Muscle layer of duodenum (tissue), 2 donors: ENCODE data around the gene ZBTB42.

ENCODE experiments used
- H3K27ac ChIP-seq: one replicate; pipeline ENCODE4 v1.7.0; 2013; ENCODE audit warnings: mild to moderate bottlenecking, low read length
- H3K27me3 ChIP-seq: one replicate; pipeline ENCODE4 v1.7.0; 2013; ENCODE audit warnings: low read depth, mild to moderate bottlenecking, control low read depth, low read length
- H3K36me3 ChIP-seq, 2 donors: one replicate each; pipeline ENCODE4 v1.7.0; 2013; ENCODE audit warnings: low read length in 2 of 2, control low read depth in 1 of 2, mild to moderate bottlenecking in 1 of 2; ENCODE audit not compliant: insufficient read depth in 2 of 2, control insufficient read depth in 1 of 2
- H3K4me1 ChIP-seq, 2 donors: one replicate each; pipeline ENCODE4 v1.7.0; 2013; ENCODE audit warnings: low read length in 2 of 2, mild to moderate bottlenecking in 2 of 2, control low read depth in 1 of 2, moderate library complexity in 1 of 2; ENCODE audit not compliant: insufficient read depth in 2 of 2, control insufficient read depth in 1 of 2
- H3K4me3 ChIP-seq, 2 donors: one replicate each; pipeline ENCODE4 v1.7.0; 2013; ENCODE audit warnings: low read length in 2 of 2, low read depth in 1 of 2, mild to moderate bottlenecking in 1 of 2
- H3K9me3 ChIP-seq, 2 donors: one replicate each; pipeline ENCODE4 v1.7.0; 2013; ENCODE audit warnings: low read length in 2 of 2, control low read depth in 1 of 2, mild to moderate bottlenecking in 1 of 2; ENCODE audit not compliant: control insufficient read depth in 1 of 2
- donor health status: healthy.

Gene ZBTB42

DNA sequence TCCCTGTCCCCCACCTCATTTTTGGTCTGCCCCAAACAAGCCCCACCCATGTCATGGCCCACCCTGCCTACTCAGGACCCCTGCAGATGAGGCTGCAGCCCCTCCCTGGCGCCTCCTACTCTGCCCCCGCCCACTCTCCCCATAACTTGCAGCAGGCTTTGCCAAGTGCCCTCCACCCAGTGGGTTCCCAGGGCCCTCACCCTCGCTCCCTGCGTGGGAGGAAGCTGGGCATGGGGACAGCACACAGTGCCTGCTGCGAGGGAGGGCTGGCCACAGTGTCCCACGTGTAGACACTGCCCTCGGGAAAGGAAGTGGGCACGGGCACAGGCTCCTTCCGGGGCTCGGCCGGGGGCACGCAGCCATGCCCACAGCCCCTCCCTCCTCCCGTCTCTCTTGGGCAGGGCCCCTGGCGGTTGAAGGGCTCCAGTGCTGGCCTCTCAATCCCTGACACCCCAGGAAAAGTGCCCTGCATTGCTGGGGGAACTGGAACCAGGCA, 14.8 kb upstream of the ZBTB42 start:
- Histone ChIP-seq H3K27ac (no peak overlapping the region), H3K4me1 (peaks cover 0 to 37% of the 10 kb centered on the region in 2 donors), H3K9me3 (no peaks in the 10 kb centered on the region), H3K4me3 (no peak overlapping the region), H3K36me3 (peaks cover 6 to 10% of the 10 kb centered on the region in 2 donors), H3K27me3 (no peaks in the 10 kb centered on the region)

DNA sequence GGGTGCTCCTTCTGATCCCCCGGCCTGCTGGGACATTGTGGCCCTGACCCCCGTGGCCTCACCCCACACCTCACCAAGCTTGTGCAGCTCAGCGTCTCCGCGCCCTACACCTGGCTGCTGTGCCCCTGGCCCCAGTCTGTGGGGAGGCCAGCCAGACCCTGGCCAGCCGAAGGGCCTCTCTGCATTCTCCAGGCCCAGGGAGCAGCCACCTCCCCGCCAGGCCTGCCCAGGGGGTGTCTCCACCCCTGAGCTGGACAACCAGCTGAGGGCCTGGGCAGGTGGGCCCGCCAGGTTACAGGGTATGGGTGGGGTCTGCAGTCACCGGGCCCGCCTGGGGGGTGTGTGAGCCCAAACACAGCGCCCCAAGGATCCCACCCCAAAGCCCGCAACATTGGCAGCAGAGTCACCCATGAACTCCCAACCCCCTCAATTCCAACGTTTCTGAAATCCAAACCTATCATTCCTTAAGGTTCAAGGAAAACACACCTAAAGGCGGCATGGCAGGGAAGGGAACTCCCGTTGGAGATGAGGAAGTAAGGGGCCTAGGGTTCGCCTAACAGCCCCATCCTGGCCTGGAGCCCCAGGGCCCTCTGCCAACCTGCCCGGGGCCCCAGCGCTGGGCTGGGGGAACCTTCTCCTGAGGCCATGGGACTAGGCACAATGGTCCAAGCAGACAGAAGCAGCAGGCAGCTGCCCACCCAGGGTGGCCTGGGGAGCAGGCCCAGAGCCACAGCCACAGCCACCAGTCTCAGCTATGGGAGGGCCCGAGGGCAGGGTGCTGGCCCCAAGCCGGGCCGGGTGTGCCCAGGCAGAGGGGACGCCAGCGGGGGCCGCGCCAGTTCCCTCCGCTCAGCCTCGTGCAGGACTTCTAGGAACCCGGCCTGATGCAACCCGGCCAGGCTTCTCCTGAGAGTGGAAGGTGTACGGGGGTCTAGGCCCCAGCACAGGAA, 13.9 kb upstream of the ZBTB42 start:
- H3K4me1 ChIP-seq = peaks cover 0 to 30% of the 10 kb centered on the region in 2 donors
- no peak overlapping the region for H3K27ac ChIP-seq

DNA sequence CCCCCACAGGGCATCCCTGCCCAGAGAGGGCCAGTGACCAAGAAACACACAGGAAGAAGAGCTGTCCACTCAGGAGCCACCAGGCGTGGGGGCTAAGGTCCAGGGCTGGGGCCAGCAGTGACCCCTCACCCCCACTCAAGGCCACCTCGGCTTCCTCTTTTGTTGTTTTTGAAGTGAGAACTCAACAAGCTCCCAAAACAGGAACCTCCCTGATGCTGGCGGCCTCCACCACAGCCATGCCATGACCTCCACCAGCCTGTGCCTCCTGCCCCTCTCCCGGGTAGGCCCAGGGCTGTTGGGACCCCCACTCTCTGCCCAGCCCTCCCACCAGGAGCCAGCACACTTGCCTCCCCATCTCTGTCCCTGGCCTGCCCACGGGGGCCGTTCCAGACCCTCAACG, 13.2 kb upstream of the ZBTB42 start:
- H3K27ac ChIP-seq = no peak overlapping the region
- H3K9me3 ChIP-seq = no peaks in the 10 kb centered on the region
- peaks cover 0 to 32% of the 10 kb centered on the region in 2 donors for H3K4me1 ChIP-seq
- H3K36me3 ChIP-seq = peaks cover 6 to 16% of the 10 kb centered on the region in 2 donors
- no peak overlapping the region for H3K4me3 ChIP-seq
- H3K27me3 ChIP-seq = no peaks in the 10 kb centered on the region

More for the DNA sequence above, 13.9 kb upstream of the ZBTB42 start:
- Histone ChIP-seq H3K4me3 (no peak overlapping the region), H3K9me3 (no peaks in the 10 kb centered on the region), H3K27me3 (no peaks in the 10 kb centered on the region), H3K36me3 (peaks cover 6 to 16% of the 10 kb centered on the region in 2 donors)

DNA sequence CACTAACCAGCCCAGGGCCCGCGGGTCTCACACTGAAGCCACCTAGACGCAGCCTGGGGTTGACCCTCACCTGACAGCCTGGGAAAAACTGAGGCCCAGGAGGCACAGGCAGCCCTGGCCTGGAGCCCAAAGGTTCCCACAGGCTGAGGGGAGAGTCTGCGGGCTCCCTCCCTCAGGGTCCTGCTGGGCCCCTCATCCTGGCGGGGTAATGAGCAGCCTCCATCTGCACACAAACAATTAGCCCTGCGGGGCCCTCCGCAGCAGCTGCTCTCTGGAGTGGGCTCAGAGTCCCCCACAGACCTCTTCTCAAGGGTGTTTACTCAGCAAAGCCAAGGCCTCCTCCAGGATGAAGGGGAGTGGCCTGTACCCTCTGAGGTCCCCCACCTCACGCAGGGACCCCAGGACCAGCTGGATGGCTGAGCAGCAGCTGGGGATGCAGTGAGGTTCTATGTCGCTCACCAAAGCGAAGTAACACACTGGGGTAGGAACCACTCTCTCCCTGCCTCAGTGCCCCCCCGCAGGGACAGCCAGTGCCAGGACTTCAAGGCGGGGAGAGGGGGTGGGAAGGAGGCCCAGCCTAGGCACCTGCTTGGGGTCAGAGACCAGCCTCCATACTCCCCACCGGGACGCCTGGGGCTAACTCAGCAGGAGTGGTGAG, 12.6 kb upstream of the ZBTB42 start:
- peaks cover 6 to 16% of the 10 kb centered on the region in 2 donors for H3K36me3 ChIP-seq
- H3K27ac ChIP-seq = no peak overlapping the region
- peaks cover 5 to 37% of the 10 kb centered on the region in 2 donors for H3K4me1 ChIP-seq

DNA sequence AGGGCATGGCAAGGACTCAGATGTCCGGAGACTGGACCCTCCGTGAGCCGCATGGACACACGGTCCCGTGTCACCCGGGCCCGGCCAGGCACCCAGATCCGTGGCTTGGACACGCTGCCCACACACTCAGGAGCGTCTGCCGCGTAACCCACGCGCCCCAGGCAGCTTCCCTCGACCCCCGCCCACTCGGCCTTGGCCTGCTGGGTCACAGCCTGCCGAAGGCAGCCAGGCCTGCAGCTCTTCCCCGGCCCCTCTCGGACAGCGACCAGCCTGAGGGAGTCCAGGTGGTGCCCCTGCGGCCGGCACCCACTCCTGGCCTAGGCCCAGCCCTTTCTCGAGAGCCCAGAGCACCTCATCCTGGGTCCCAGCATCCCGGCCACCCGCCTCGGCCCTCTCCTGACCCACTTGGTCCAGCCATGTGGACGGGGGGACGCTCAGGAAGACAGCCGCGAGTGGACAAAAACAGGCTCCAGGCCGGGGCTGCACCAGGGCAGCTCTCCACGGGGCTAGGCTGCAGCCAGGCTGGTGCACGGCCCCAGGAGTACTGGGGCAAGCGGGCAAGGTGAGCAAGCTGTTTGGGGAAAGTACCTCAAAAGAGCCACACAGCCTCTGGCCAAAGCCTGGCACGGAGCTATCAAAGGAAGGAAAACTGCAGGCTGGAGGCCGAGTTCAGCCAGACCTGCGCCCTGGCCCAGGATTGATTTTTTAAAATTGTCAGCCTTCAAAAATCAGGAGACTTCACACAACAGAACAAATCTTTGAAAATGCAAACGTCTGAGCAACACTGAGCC, 11.8 kb upstream of the ZBTB42 start:
- H3K27me3 ChIP-seq = no peaks in the 10 kb centered on the region
- no peak overlapping the region for H3K4me3 ChIP-seq
- no peaks in the 10 kb centered on the region for H3K9me3 ChIP-seq
- H3K36me3 ChIP-seq = peaks cover 6 to 16% of the 10 kb centered on the region in 2 donors
- H3K4me1 ChIP-seq = peaks cover 12 to 45% of the 10 kb centered on the region in 2 donors
- H3K27ac ChIP-seq = no peak overlapping the region

More for the DNA sequence above, 12.6 kb upstream of the ZBTB42 start:
- Histone ChIP-seq H3K27me3 (no peaks in the 10 kb centered on the region), H3K9me3 (no peaks in the 10 kb centered on the region), H3K4me3 (no peak overlapping the region)

DNA sequence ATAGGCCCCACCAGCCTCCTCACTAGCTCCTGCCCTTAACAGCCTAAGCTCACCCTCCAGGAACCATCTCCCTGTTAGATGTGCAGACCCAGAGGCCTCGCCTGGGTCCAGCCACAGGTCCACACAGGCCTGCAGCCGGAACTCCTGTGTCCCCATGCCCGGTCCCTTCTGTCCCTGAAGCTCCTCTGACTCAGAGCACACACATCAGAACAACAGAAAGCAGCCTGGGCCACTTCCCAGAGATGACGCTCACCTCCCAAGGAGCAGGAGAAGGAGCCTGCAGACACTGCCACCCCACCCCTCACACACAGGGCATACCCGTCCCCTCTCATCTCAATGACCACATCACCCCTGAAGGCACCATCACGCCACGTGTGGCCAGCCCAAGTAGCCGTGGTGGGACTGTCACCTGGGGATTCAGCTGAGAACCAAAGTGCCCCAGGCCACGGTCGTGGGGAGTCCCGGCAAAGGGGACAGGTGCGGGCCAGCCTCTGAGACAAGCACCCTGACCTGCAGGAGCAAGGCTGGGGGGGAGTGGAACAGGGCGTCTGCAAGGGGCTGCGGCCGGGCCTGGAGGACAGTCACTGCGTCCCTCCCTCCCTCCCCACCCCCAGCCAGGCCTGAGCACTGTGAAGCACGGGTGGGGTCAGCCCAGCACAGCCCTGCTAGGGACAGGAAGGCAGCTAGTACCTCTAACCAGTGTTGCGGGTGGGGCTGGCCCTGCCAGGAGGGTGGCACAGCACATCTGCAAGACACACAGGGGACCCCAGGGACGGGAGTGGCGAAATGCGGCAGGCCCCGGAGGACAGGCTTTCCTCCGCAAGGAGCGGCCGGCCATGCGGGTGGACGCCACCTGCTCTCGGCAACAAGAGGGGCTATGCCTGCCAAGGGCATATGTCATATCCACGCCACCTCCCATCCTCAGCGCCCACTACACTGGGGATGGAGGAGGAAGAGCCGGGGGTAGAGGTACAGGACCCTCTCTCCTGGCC, 10.9 kb upstream of the ZBTB42 start:
- no peaks in the 10 kb centered on the region for H3K27me3 ChIP-seq
- H3K4me3 ChIP-seq = no peak overlapping the region
- H3K27ac ChIP-seq = no peak overlapping the region
- peaks cover 6 to 16% of the 10 kb centered on the region in 2 donors for H3K36me3 ChIP-seq
- H3K4me1 ChIP-seq = peaks cover 12 to 43% of the 10 kb centered on the region in 2 donors
- no peaks in the 10 kb centered on the region for H3K9me3 ChIP-seq

DNA sequence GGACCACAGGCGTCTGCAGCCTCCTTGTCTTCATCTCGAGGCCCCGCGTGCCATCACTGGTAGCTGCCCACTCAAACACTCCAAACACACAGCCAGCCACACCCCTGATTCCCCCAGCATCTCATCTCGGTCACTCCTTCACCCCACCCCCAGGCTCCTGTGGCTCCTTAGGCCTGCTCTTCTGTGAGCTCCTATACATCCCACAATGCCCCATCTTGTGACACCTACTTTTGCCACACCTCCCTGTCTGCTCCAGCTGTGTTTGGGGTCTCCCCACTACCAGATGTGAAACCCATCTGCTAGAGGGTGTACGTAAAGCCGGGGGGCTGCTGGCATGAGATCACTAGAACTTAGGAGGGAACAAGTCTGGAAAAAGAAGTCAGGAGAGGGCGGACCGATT, 9.5 kb upstream of the ZBTB42 start:
- no peaks in the 10 kb centered on the region for H3K9me3 ChIP-seq
- H3K27ac ChIP-seq = no peak overlapping the region
- peaks cover 15 to 43% of the 10 kb centered on the region in 2 donors for H3K4me1 ChIP-seq
- no peak overlapping the region for H3K4me3 ChIP-seq
- H3K27me3 ChIP-seq = no peaks in the 10 kb centered on the region
- peaks cover 6 to 16% of the 10 kb centered on the region in 2 donors for H3K36me3 ChIP-seq

DNA sequence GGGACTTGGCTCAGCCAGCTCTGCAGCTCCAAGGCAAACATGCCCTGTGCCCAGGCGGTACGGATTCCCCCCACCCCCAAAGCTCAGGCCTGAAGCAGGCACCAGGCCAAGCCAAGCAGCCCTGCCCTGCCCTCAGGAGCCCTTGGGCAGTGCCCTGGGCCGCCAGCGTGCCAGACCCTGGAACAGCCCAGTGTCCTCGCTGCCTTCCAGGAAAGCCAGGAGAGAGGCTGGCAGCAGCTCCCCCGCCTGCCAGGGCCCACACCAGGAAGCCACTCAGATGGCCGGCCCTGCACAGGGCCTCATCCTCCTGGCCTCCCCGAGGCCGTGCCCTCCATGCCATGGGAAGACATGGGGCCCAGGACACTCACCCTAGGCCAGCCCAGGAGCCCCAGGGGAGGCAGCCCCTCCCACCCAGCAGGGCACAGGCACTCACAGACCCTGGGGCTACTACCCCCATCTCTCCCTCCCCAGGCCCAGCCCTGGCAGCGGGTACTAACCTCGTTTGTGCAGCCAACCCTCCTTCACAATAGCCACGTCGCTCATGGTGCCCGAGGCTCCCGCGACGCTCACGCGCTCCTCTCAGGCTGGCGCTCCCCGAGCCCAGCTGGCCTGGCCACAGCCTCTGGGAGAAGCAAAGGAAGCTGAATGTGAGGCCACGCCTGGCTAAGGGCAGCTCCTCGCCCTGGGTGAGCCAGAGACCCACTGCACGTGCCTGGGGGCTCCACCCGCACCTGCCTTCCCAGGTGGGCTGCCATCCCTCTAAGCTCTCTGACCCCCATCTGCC, 8.6 kb upstream of the ZBTB42 start:
- Histone ChIP-seq H3K4me3 (no peak overlapping the region), H3K27me3 (no peaks in the 10 kb centered on the region), H3K27ac (no peak overlapping the region), H3K4me1 (peaks cover 15 to 42% of the 10 kb centered on the region in 2 donors), H3K9me3 (no peaks in the 10 kb centered on the region), H3K36me3 (peaks cover 6 to 16% of the 10 kb centered on the region in 2 donors)

DNA sequence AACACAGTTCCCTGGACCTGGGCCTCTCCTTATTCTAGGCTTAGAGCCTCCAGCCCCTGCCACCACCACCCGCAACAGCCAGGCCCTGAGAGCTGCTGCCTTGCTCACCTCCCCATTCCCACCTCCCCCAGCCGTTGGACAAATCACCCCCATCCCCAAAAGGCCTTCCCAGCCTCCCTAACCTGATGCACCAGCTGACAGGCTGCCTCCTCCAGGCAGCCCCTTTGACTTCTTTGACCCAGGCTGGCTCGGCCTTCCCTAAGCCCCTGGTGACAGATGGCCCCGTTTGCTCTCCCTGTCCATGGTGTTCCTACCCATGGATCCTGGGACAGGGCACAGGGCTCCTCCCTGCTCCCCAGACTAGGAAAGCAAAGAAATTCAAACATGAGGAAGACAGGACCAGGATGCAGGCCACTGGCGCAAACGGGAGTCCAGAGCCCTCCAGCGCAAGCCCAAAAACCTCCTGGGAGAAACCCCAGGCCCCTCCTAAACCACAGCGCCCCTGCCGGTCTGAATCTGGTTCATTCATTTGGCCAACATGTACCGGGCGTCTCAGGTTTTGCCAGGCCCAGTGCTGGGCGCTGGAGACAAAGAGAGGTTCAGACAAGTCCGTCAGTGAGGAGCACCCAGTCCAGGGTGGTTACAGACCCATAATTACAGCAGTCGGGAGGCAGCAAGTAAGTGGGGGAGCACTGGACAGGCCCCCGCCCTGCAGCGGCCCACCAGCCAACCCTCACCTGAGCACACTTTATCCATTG, 7.8 kb upstream of the ZBTB42 start:
- no peak overlapping the region for H3K27ac ChIP-seq

More for the DNA sequence above, 7.8 kb upstream of the ZBTB42 start:
- no peaks in the 10 kb centered on the region for H3K27me3 ChIP-seq
- H3K4me1 ChIP-seq = peaks cover 15 to 39% of the 10 kb centered on the region in 2 donors
- peak overlapping the region; percentile 78 to 81 for H3K4me3 ChIP-seq
- H3K36me3 ChIP-seq = peaks cover 6 to 16% of the 10 kb centered on the region in 2 donors
- no peaks in the 10 kb centered on the region for H3K9me3 ChIP-seq
